ENCODE measurements around the gene CHD1.

Gene CHD1

GRCh38 chr5:98934546-98934945, 5.7 kb upstream of the CHD1 start:
- peak; percentile 24 for DNase-seq

GRCh38 chr5:98933445-98934072, 4.8 kb upstream of the CHD1 start:
- DNase-seq, result no peak

- no peak for DNase-seq
Observed at GRCh38 chr5:98930972-98931762, 2.4 kb upstream of the CHD1 start.

GRCh38 chr5:98929710-98930298, 997 bp upstream of the CHD1 start:
- DNase-seq, result no peak

- peak; percentile 45 for DNase-seq
Observed at GRCh38 chr5:98927989-98928872, 576 bp downstream of the CHD1 start.

GRCh38 chr5:98927242-98927988, 1.4 kb downstream of the CHD1 start:
- peak; percentile 70 for DNase-seq

- no peak for DNase-seq
Observed at GRCh38 chr5:98923966-98924365, 4.8 kb downstream of the CHD1 start.

GRCh38 chr5:98921947-98922505, 6.8 kb downstream of the CHD1 start:
- DNase-seq, result no peak

GRCh38 chr5:98917433-98917832, 11.4 kb downstream of the CHD1 start:
- DNase-seq, result no peak

- DNase-seq, result no peak
Observed at GRCh38 chr5:98916540-98916939, 12.3 kb downstream of the CHD1 start.

- DNase-seq, result no peak
Observed at GRCh38 chr5:98913911-98914310, 14.9 kb downstream of the CHD1 start.

GRCh38 chr5:98911280-98912040, 17.3 kb downstream of the CHD1 start:
- peak; percentile 22 for DNase-seq

GRCh38 chr5:98909363-98909762, 19.4 kb downstream of the CHD1 start:
- no peak for DNase-seq

GRCh38 chr5:98907951-98908350, 20.9 kb downstream of the CHD1 start:
- no peak for DNase-seq

- DNase-seq, result peak; percentile 4
Observed at GRCh38 chr5:98906756-98907355, 22.0 kb downstream of the CHD1 start.

GRCh38 chr5:98905857-98906688, 22.7 kb downstream of the CHD1 start:
- peak; percentile 27 for DNase-seq

- DNase-seq, result peak; percentile 15
Observed at GRCh38 chr5:98904780-98905179, 24.0 kb downstream of the CHD1 start.

- DNase-seq, result peak; percentile 51
Observed at GRCh38 chr5:98902733-98903132, 26.1 kb downstream of the CHD1 start.

GRCh38 chr5:98899456-98899855, 29.4 kb downstream of the CHD1 start:
- DNase-seq, result no peak

- no peak for DNase-seq
Observed at GRCh38 chr5:98898743-98899142, 30.1 kb downstream of the CHD1 start.

Measured in NCI-H226 (cell line).